ENCODE results near the gene C17orf67. TPM values are rescaled to one million over a fixed set of nuclear protein-coding genes. Genes with fewer than 3 reads are reported as not detected.

C17orf67 gene
- total RNA-seq, 1 donor from 2014 or later = 1.7 TPM

DNA sequence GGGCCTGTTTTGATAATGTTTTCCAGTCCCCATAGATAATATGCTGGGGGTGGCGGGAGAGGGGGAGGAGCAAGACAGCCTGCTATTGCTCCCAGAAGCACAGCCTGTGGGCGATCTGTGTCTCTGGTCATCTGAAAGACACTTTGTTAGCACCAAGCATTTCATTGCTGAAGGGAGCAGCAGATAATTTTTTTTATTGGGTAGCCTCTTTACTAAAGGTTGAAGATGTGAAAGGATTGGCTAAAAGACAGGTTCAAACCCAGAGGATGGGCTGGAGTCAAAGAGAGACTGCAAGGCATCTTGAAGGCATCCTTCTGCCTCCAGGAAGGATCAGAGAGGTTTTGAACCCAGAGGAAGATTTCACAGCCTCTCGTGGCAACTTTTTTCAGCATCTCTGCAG is 60.6 kb downstream of the C17orf67 start:
- no peak for DNase-seq (ENCODE audit: low spot score)
- TF ChIP-seq, protein P1, sequence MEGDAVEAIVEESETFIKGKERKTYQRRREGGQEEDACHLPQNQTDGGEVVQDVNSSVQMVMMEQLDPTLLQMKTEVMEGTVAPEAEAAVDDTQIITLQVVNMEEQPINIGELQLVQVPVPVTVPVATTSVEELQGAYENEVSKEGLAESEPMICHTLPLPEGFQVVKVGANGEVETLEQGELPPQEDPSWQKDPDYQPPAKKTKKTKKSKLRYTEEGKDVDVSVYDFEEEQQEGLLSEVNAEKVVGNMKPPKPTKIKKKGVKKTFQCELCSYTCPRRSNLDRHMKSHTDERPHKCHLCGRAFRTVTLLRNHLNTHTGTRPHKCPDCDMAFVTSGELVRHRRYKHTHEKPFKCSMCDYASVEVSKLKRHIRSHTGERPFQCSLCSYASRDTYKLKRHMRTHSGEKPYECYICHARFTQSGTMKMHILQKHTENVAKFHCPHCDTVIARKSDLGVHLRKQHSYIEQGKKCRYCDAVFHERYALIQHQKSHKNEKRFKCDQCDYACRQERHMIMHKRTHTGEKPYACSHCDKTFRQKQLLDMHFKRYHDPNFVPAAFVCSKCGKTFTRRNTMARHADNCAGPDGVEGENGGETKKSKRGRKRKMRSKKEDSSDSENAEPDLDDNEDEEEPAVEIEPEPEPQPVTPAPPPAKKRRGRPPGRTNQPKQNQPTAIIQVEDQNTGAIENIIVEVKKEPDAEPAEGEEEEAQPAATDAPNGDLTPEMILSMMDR (IDR thresholded peaks at IDR 0.05; ENCODE audit: unreplicated experiment) = no peak
- Mint-ChIP-seq H3K4me3 (ENCODE audit: unreplicated experiment) (no peak overlapping the region), H3K9me3 (ENCODE audit: unreplicated experiment) (no peaks in the 10 kb centered on the region), H3K4me1 (ENCODE audit: unreplicated experiment) (peaks cover 4% of the 10 kb centered on the region), H3K27me3 (ENCODE audit: unreplicated experiment) (peaks cover 5% of the 10 kb centered on the region), H3K27ac (ENCODE audit: unreplicated experiment) (no peak overlapping the region), H3K36me3 (ENCODE audit: low read depth, unreplicated experiment) (no peaks in the 10 kb centered on the region)

DNA sequence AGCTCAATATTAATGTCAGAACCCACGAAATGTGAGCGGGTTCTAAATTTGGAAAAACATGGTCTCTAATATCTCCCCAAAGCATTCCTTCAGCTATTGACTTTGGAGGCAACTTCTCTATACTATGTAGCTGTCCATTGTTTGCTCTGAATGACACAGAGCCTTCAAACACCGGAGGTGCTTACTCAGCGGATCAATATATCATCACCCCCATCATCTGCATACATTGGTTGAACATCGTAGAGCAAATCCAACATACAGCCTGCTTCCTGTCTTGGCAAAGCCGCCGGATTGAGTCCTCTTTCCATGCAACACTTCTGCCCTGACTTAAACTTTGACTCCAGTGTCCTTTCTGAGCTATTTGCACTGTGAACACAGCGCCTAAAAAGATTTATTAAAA is 61.3 kb downstream of the C17orf67 start:
- DNase-seq (ENCODE audit: low spot score) = no peak
- Mint-ChIP-seq H3K9me3 (ENCODE audit: unreplicated experiment) (no peaks in the 10 kb centered on the region), H3K4me3 (ENCODE audit: unreplicated experiment) (no peak overlapping the region), H3K4me1 (ENCODE audit: unreplicated experiment) (peaks cover 4% of the 10 kb centered on the region), H3K36me3 (ENCODE audit: low read depth, unreplicated experiment) (no peaks in the 10 kb centered on the region), H3K27ac (ENCODE audit: unreplicated experiment) (no peak overlapping the region), H3K27me3 (ENCODE audit: unreplicated experiment) (peaks cover 2% of the 10 kb centered on the region)
- TF ChIP-seq, protein P1 (IDR thresholded peaks at IDR 0.05; ENCODE audit: unreplicated experiment) = no peak

DNA sequence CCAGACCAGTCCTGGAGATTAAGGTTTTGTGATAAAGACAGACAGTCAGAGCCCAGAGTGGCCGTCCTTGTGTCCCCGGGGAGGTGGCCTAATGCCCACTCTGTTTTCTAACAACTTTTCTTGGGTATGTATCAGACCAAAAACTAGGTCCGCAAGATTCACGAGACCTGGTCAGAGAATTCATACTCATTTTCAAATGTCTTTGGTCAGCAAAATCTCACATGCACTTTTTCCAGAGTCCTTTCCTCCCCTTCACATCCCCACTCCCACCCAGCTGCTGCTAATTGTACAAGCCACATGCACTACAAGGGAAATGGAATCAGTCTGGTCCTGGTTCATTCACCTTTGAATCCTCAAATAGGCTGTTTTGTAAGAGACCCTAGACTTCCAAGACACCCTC is 61.7 kb downstream of the C17orf67 start:
- DNase-seq (ENCODE audit: low spot score) = no peak
- Mint-ChIP-seq H3K27me3 (ENCODE audit: unreplicated experiment) (no peaks in the 10 kb centered on the region), H3K4me1 (ENCODE audit: unreplicated experiment) (peaks cover under 1% of the 10 kb centered on the region), H3K4me3 (ENCODE audit: unreplicated experiment) (no peak overlapping the region), H3K36me3 (ENCODE audit: low read depth, unreplicated experiment) (no peaks in the 10 kb centered on the region), H3K27ac (ENCODE audit: unreplicated experiment) (no peak overlapping the region), H3K9me3 (ENCODE audit: unreplicated experiment) (no peaks in the 10 kb centered on the region)
- TF ChIP-seq, protein P1 (IDR thresholded peaks at IDR 0.05; ENCODE audit: unreplicated experiment) = no peak

DNA sequence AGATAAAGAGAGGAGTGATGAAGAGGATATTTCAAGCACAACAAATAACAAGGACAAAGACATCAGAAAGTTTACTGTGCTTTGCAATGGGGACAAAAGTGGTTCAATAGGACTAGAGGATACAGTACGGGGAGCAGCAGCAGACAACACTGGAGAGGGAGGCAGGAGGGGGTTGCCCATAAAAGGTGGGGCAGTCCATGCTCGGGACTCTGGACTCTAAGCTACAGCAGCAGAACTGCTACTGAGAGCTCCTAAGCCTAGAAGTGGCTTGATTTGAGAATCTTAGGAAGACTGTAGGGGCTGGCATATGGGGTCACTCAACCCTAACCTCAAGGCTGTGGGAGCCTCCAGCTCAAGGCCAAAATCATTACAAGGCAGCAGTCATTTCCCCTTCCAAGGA is 62.2 kb downstream of the C17orf67 start:
- TF ChIP-seq, protein P1 (IDR thresholded peaks at IDR 0.05; ENCODE audit: unreplicated experiment) = no peak
- no peaks in the 10 kb centered on the region for H3K27me3 Mint-ChIP-seq (ENCODE audit: unreplicated experiment)
- H3K27ac Mint-ChIP-seq (ENCODE audit: unreplicated experiment) = no peak overlapping the region
- H3K9me3 Mint-ChIP-seq (ENCODE audit: unreplicated experiment) = no peaks in the 10 kb centered on the region
- H3K36me3 Mint-ChIP-seq (ENCODE audit: low read depth, unreplicated experiment) = no peaks in the 10 kb centered on the region
- H3K4me1 Mint-ChIP-seq (ENCODE audit: unreplicated experiment) = no peaks in the 10 kb centered on the region
- DNase-seq (ENCODE audit: low spot score) = no peak
- H3K4me3 Mint-ChIP-seq (ENCODE audit: unreplicated experiment) = no peak overlapping the region

DNA sequence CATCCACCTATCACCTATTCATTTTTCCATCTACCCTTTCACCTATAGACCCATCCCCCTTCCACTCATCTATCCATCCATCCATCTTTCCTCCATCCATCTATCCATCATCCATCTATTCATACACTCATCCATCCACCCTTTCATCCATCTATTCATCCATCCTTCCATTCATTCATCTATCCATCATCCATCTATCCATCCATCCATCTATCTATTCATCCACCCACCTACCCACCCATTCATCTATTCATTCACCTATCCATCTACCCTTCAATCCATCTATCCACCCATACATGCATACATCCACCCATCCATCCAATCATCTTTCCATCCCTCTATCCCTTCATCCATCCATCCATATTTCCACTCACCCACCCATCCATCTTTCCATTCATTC is 63.3 kb downstream of the C17orf67 start:
- TF ChIP-seq, protein P1 (IDR thresholded peaks at IDR 0.05; ENCODE audit: unreplicated experiment) = no peak
- H3K36me3 Mint-ChIP-seq (ENCODE audit: low read depth, unreplicated experiment) = no peaks in the 10 kb centered on the region
- no peaks in the 10 kb centered on the region for H3K27me3 Mint-ChIP-seq (ENCODE audit: unreplicated experiment)
- H3K9me3 Mint-ChIP-seq (ENCODE audit: unreplicated experiment) = no peaks in the 10 kb centered on the region
- no peak overlapping the region for H3K27ac Mint-ChIP-seq (ENCODE audit: unreplicated experiment)
- no peaks in the 10 kb centered on the region for H3K4me1 Mint-ChIP-seq (ENCODE audit: unreplicated experiment)
- no peak overlapping the region for H3K4me3 Mint-ChIP-seq (ENCODE audit: unreplicated experiment)
- DNase-seq (ENCODE audit: low spot score) = no peak

Measured in endothelial cell (in vitro differentiated cells).